ENCODE results near the gene DRGX.

DNA sequence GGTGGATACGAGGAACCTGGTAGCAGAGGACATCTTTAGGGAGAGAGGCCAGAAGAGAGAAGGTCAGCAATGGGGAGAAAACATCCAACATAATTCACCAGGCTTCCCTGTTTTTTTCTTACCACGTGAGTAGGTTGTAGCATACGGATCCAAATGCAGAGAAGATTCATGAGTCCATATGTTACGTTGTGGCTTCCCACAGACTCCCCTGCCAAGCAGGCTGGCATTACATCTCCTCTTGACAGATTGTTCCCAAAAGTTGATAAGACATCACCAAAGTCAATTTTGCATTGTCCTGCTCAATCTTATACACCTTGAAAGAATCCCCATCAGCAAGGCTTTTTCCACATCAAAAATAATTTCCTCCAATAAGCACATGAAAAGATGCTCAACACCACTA lies 39.7 kb downstream of the DRGX start:
- no peak for TF ChIP-seq CEBPB (IDR thresholded peaks at IDR 0.05; ENCODE audit: borderline replicate concordance in 1 of 2, low read depth in 2 of 2, low read length in 2 of 2)
- no peak for TF ChIP-seq RAD21 (IDR thresholded peaks at IDR 0.05; ENCODE audit: insufficient read depth, low read depth, low read length)
- TF ChIP-seq, protein P1, sequence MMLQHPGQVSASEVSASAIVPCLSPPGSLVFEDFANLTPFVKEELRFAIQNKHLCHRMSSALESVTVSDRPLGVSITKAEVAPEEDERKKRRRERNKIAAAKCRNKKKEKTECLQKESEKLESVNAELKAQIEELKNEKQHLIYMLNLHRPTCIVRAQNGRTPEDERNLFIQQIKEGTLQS (IDR thresholded peaks at IDR 0.05; ENCODE audit: borderline replicate concordance, extremely low read depth, low read depth, low read length) = no peak
- TF ChIP-seq REST (IDR thresholded peaks at IDR 0.05; ENCODE audit: low read depth, low read length) = no peak

Data from GM12878 (cell line).